TTC549 (cell line): ENCODE results near the gene RCAN3.

Source experiments
- FAIRE-seq: peaks from 2 replicates; lab custom pipeline; 2012; peaks lifted over from hg19 to GRCh38; lab: Jason Lieb, UNC

Gene RCAN3

DNA sequence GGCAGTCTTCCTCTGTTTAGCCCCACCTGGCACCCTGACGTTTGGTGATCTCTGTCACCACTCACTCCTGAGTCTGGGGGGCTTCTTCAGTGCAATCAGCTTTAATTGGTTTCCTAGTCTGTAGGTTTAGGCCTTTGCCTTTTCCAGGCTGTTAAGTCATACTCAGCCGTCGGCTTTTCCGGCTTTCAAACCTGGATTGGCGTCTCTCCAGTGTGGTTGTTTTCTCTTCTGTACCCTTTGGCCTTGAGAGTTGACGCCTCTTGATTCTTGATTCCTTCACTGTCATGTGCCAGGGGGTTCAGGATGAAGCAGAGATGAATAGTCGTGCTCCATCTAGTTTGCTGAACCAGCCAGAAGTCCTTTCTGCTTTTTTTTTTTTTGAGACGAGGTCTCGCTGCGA, 78.1 kb downstream of the RCAN3 start:
- FAIRE-seq, result no peak

GRCh38 chr1:24584171-24584647, 81.6 kb downstream of the RCAN3 start:
- FAIRE-seq, result no peak

- FAIRE-seq, result no peak
Measured at GRCh38 chr1:24586119-24586518, 83.5 kb downstream of the RCAN3 start.

DNA sequence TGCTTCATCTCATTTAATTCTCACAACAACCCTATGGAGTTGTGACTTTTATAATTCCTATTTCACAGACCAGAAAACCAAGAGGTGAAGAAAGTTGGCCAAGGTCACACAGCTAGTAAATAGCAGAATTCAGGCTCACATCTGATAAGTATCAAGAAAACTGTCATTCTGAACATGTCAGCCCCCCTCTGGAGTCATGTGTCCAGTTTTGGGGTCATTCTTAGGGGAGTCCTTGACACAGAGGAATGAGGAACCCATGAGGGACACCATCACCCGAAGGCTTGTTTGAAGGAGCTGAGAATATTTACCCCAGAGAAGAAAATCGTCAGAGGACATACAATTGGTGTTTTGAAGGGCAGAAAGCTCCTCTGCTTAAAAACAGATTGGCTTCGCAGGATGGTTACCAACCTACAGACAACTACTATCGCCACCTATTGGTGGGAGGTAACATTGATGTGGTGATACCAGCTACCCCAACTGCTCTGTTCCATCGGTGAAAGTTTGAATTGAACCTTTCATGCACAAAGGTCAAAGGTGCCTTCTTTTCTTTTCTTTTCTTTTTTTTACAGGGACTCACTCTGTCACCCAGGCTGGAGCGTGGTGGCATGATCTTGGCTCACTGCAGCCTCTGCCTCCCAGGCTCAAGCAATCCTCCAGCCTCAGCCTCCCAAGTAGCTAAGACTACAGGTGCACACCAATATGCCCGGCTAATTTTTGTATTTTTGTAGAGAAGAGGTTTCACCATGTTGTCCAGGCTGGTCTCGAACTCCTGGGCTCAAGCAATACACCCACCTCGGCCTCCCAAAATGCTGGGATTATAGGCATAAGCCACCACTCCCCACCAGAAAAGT, 84.6 kb downstream of the RCAN3 start:
- no peak for FAIRE-seq

DNA sequence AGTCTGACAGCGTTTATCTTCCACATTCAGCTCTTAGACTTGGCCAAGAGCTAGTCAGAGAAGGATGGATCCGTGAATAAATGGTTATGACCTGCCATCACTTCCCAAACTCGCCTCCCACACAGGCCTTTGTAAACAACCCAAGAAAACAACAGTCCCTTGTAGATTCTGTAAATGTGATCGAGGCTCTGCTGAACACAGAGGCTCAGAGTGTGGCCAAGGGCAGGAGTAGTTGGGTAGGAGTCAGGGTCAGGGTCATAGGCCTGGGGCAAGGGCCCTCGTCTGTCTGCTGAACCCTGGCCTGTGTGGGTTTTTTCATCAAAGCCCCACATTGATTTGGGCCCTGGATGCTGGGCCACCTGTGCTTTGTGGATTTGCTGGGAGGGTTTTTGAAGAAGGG, 85.9 kb downstream of the RCAN3 start:
- FAIRE-seq, result no peak

- no peak for FAIRE-seq
Measured at GRCh38 chr1:24589200-24589599, 86.6 kb downstream of the RCAN3 start.
